Astrocyte (in vitro differentiated cells and primary cell): ENCODE results near the gene NPS. TPM values are rescaled to one million over a fixed set of nuclear protein-coding genes. Genes with fewer than 3 reads are reported as not detected.

Source experiments
- DNase-seq: peaks from one replicate; pipeline ENCODE4 v3.0.0-alpha.2; 2010; ENCODE audit warnings: low read depth
- FAIRE-seq: peaks from 2 replicates; lab custom pipeline; 2011; peaks lifted over from hg19 to GRCh38; lab: Jason Lieb, UNC
- H2AFZ ChIP-seq: 2 replicates; pipeline ENCODE4 v1.6.0; 2012; ENCODE audit warnings: low read depth, low read length, inconsistent platforms
- H3K27ac ChIP-seq: 2 replicates; pipeline ENCODE4 v1.5.1; 2011; ENCODE audit warnings: low read depth, low read length, inconsistent platforms
- H3K27me3 ChIP-seq: 2 replicates; pipeline ENCODE4 v1.6.0; 2011; ENCODE audit warnings: low read length, inconsistent platforms; ENCODE audit not compliant: insufficient read depth
- H3K36me3 ChIP-seq: 2 replicates; pipeline ENCODE4 v1.5.1; 2011; ENCODE audit warnings: low read length, inconsistent platforms; ENCODE audit not compliant: insufficient read depth
- H3K4me1 ChIP-seq: 2 replicates; pipeline ENCODE4 v1.5.1; 2011; ENCODE audit warnings: low read length, inconsistent platforms; ENCODE audit not compliant: insufficient read depth
- H3K4me2 ChIP-seq: 2 replicates; pipeline ENCODE4 v1.6.0; 2012; ENCODE audit warnings: low read length, inconsistent platforms
- H3K4me3 ChIP-seq: 2 replicates; pipeline ENCODE4 v1.5.1; 2011; ENCODE audit warnings: low read depth, mild to moderate bottlenecking, low read length, inconsistent platforms; ENCODE audit not compliant: insufficient read depth
- H3K79me2 ChIP-seq: 2 replicates; pipeline ENCODE4 v1.6.0; 2012; ENCODE audit warnings: mild to moderate bottlenecking, low read length, inconsistent platforms; ENCODE audit not compliant: insufficient read depth
- H3K9ac ChIP-seq: 2 replicates; pipeline ENCODE4 v1.6.0; 2012; ENCODE audit warnings: mild to moderate bottlenecking, low read length, inconsistent platforms
- H3K9me3 ChIP-seq: 2 replicates; pipeline ENCODE4 v1.5.1; 2012; ENCODE audit warnings: low read depth, mild to moderate bottlenecking, low read length, inconsistent platforms; ENCODE audit not compliant: insufficient read depth
- H4K20me1 ChIP-seq: 2 replicates; pipeline ENCODE4 v1.6.0; 2012; ENCODE audit warnings: low read length, inconsistent platforms; ENCODE audit not compliant: insufficient read depth
- H3K27ac Mint-ChIP-seq: one replicate; pipeline ENCODE4 v1.8.0; 2021; ENCODE audit warnings: mild to moderate bottlenecking, mixed read lengths; ENCODE audit not compliant: unreplicated experiment
- H3K27me3 Mint-ChIP-seq: one replicate; pipeline ENCODE4 v1.8.0; 2021; ENCODE audit warnings: low read depth, mixed read lengths; ENCODE audit not compliant: unreplicated experiment
- H3K36me3 Mint-ChIP-seq: one replicate; pipeline ENCODE4 v1.8.0; 2021; ENCODE audit warnings: low read depth, mixed read lengths; ENCODE audit not compliant: unreplicated experiment
- H3K4me1 Mint-ChIP-seq: one replicate; pipeline ENCODE4 v1.8.0; 2021; ENCODE audit warnings: low read depth, mixed read lengths; ENCODE audit not compliant: unreplicated experiment
- H3K4me3 Mint-ChIP-seq: one replicate; pipeline ENCODE4 v1.8.0; 2021; ENCODE audit warnings: mild to moderate bottlenecking, moderate library complexity, mixed read lengths; ENCODE audit not compliant: unreplicated experiment
- H3K9me3 Mint-ChIP-seq: one replicate; pipeline ENCODE4 v1.8.0; 2021; ENCODE audit warnings: mild to moderate bottlenecking, mixed read lengths; ENCODE audit not compliant: unreplicated experiment
- CTCF ChIP-seq: IDR thresholded peaks from 2 replicates; pipeline ENCODE4 v1.5.1; 2011; ENCODE audit warnings: low read depth, mild to moderate bottlenecking, inconsistent platforms, low read length, moderate library complexity; ENCODE audit not compliant: insufficient read depth
- EZH2 ChIP-seq: IDR thresholded peaks from 2 replicates; pipeline ENCODE4 v1.6.1; 2012; ENCODE audit warnings: mild to moderate bottlenecking, low read length, inconsistent platforms; ENCODE audit not compliant: insufficient read depth
- total RNA-seq: library from RNA; stranded (reverse); gene quantifications from 2 replicates; pipeline ENCODE4 v1.2.1, GENCODE V29; 2021

The NPS gene
- total RNA-seq, 1 donor from 2014 or later, result not detected

DNA sequence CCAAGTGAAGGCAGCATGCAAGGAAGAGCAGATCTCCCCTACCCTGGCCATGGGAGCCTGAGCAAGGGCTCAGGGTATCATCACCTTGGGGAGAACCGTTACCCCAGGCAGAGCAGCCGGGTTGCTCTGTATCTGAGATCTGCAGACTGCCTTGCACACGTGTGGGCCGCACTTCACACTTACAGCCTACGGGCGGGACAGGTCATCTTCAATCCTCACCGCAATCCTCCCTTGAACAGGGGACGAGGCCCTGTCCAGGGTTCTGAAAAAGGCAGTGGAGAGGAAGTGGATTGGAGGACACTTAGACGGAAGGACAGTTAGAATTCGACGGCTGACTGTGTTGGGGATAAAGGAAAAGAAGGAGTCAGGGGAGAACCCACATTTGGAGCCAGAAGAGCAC is 51.4 kb downstream of the NPS start:
- Histone ChIP-seq H3K36me3 (no peaks in the 10 kb centered on the region), H3K4me1 (no peaks in the 10 kb centered on the region), H4K20me1 (no peaks in the 10 kb centered on the region), H3K4me3 (no peak overlapping the region), H3K9ac (no peak overlapping the region), H3K4me2 (no peak overlapping the region), H3K79me2 (no peaks in the 10 kb centered on the region), H3K27ac (no peak overlapping the region), H2AFZ (no peak overlapping the region), H3K27me3 (no peaks in the 10 kb centered on the region), H3K9me3 (no peaks in the 10 kb centered on the region)
- no peaks in the 10 kb centered on the region for H3K9me3 Mint-ChIP-seq
- no peak for TF ChIP-seq EZH2
- no peak for TF ChIP-seq CTCF
- no peak overlapping the region for H3K27ac Mint-ChIP-seq
- H3K27me3 Mint-ChIP-seq, result peaks cover 41% of the 10 kb centered on the region
- no peaks in the 10 kb centered on the region for H3K36me3 Mint-ChIP-seq
- FAIRE-seq (no peak), DNase-seq (no peak)
- no peak overlapping the region for H3K4me3 Mint-ChIP-seq
- H3K4me1 Mint-ChIP-seq, result no peaks in the 10 kb centered on the region

Other genes with a start within 250 kb of the NPS start
- gene FOXI2, start 187.9 kb downstream of the NPS start, total RNA-seq, result not detected in 2 replicates